GM21619 (cell line): ENCODE results near the gene KCNG2.

Experiments used
- ATAC-seq: cut with Tn5 transposase; IDR thresholded peaks from one replicate; pipeline ENCODE4 v1.9.1; 2021; ENCODE audit not compliant: unreplicated experiment

KCNG2 gene

GRCh38 chr18:79903787-79904356 lies 106.1 kb downstream of the KCNG2 start:
- ATAC-seq: no peak

GRCh38 chr18:79904357-79905147 lies 106.8 kb downstream of the KCNG2 start:
- ATAC-seq: no peak

- ATAC-seq: no peak
Measured at GRCh38 chr18:79905389-79905911, 107.7 kb downstream of the KCNG2 start.

GRCh38 chr18:79905993-79906392 lies 108.3 kb downstream of the KCNG2 start:
- ATAC-seq: no peak

GRCh38 chr18:79906706-79907105 lies 109.0 kb downstream of the KCNG2 start:
- ATAC-seq: no peak

- no peak for ATAC-seq
Measured at GRCh38 chr18:79910563-79911343, 113.0 kb downstream of the KCNG2 start.

- ATAC-seq: no peak
Measured at GRCh38 chr18:79911344-79912270, 113.9 kb downstream of the KCNG2 start.

GRCh38 chr18:79912409-79912991 lies 114.8 kb downstream of the KCNG2 start:
- ATAC-seq: no peak

GRCh38 chr18:79912994-79913831 lies 115.5 kb downstream of the KCNG2 start:
- ATAC-seq: no peak

- ATAC-seq: no peak
Measured at GRCh38 chr18:79914614-79915160, 116.9 kb downstream of the KCNG2 start.

GRCh38 chr18:79915161-79916127 lies 117.7 kb downstream of the KCNG2 start:
- ATAC-seq: no peak

GRCh38 chr18:79916128-79916494 lies 118.4 kb downstream of the KCNG2 start:
- ATAC-seq: no peak

- no peak for ATAC-seq
Measured at GRCh38 chr18:79916546-79917168, 118.9 kb downstream of the KCNG2 start.

- no peak for ATAC-seq
Measured at GRCh38 chr18:79917169-79917852, 119.6 kb downstream of the KCNG2 start.

GRCh38 chr18:79917853-79918614 lies 120.3 kb downstream of the KCNG2 start:
- no peak for ATAC-seq

- no peak for ATAC-seq
Measured at GRCh38 chr18:79918615-79919011, 120.9 kb downstream of the KCNG2 start.
